ENCODE measurements around the gene BBS5.

GRCh38 chr2:169464882-169465281, 14.4 kb upstream of the BBS5 start:
- TF ChIP-seq, protein P1, sequence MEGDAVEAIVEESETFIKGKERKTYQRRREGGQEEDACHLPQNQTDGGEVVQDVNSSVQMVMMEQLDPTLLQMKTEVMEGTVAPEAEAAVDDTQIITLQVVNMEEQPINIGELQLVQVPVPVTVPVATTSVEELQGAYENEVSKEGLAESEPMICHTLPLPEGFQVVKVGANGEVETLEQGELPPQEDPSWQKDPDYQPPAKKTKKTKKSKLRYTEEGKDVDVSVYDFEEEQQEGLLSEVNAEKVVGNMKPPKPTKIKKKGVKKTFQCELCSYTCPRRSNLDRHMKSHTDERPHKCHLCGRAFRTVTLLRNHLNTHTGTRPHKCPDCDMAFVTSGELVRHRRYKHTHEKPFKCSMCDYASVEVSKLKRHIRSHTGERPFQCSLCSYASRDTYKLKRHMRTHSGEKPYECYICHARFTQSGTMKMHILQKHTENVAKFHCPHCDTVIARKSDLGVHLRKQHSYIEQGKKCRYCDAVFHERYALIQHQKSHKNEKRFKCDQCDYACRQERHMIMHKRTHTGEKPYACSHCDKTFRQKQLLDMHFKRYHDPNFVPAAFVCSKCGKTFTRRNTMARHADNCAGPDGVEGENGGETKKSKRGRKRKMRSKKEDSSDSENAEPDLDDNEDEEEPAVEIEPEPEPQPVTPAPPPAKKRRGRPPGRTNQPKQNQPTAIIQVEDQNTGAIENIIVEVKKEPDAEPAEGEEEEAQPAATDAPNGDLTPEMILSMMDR (IDR thresholded peaks at IDR 0.05 in 8 of 11, conservative IDR thresholded peaks at IDR 0.05 in 3 of 11), result no peak
- no peak for TF ChIP-seq POLR2A (IDR thresholded peaks at IDR 0.05)
- no peak for TF ChIP-seq POLR2AphosphoS5 (IDR thresholded peaks at IDR 0.05)
